Prostate gland (tissue), 2 donors: Measurements from ENCODE around the gene PI4KB. TPM values are rescaled to one million over a fixed set of nuclear protein-coding genes. Genes with fewer than 3 reads are reported as not detected.

ENCODE experiments used
- DNase-seq: peaks from one replicate; pipeline ENCODE4 v3.0.0-alpha.2; 2019; ENCODE audit warnings: low spot score
- H3K27ac ChIP-seq, 2 donors: fragments of 200-600 bp; sonication (generic); 2 replicates each; pipeline ENCODE4 v1.5.1; 2017 to 2019
- H3K27me3 ChIP-seq: fragments of 200-600 bp; sonication (generic); replicated peaks from 2 replicates; pipeline ENCODE4 v1.5.1; 2019; ENCODE audit not compliant: insufficient read depth
- H3K36me3 ChIP-seq, 2 donors: fragments of 200-600 bp; sonication (generic); 1 replicate in 1 of 2; 2 replicates in 1 of 2; pipeline versions ENCODE4 v1.5.1 to v1.8.1; 2017 to 2019
- H3K4me1 ChIP-seq: fragments of 200-600 bp; sonication (generic); replicated peaks from 2 replicates; pipeline ENCODE4 v1.5.1; 2019
- H3K4me3 ChIP-seq, 2 donors: fragments of 200-600 bp; sonication (generic); 2 replicates each; pipeline ENCODE4 v1.5.1; 2017 to 2019
- H3K9me3 ChIP-seq: fragments of 200-600 bp; sonication (generic); 2 replicates; pipeline ENCODE4 v1.5.1; 2017
- POLR2A ChIP-seq: fragments of 450-650 bp; IDR thresholded peaks from one replicate; pipeline ENCODE4 v1.6.1; 2016; ENCODE audit warnings: antibody characterized with exemption, mild to moderate bottlenecking
- POLR2AphosphoS5 ChIP-seq: sonication (generic); formaldehyde crosslinking; IDR thresholded peaks from one replicate; pipeline ENCODE4 v1.6.1; 2017; ENCODE audit warnings: antibody characterized with exemption
- WGBS: methylation state at CpG from one replicate; pipeline ENCODE4 v1.1.5; 2018; 5-methylcytosine and 5-hydroxymethylcytosine counted together
- intact Hi-C: fragments of 100-400 bp; cut with DNase I; formaldehyde crosslinking; loops from one replicate; pipeline ENCODE4 v1.14.2; 2022
- small RNA-seq, 2 donors: library from RNA; depleted of rRNA; stranded (forward); fragments of <200 nt; gene quantifications; one replicate each; pipeline ENCODE3, GENCODE V24; 2016
- total RNA-seq, 2 donors: library from RNA; depleted of rRNA; stranded (reverse); fragments of >200 nt; gene quantifications; one replicate each; pipeline ENCODE4 v1.1.0, GENCODE V29; 2016
- TF ChIP-seq, protein P1 (sequence below), 4 experiments: fragments of 200-600 bp in 2 of 4; fragments of 450-650 bp in 2 of 4; sonication (generic) in 2 of 4; IDR thresholded peaks; 1 replicate in 3 of 4; 2 replicates in 1 of 4; pipeline ENCODE4 v1.5.1; 2016 to 2019; ENCODE audit warnings: antibody characterized with exemption in 4 of 4, mild to moderate bottlenecking in 2 of 4, moderate library complexity in 2 of 4

PI4KB gene
- total RNA-seq, 2 donors from 2014 or later: 60.7 to 91.9 TPM

DNA sequence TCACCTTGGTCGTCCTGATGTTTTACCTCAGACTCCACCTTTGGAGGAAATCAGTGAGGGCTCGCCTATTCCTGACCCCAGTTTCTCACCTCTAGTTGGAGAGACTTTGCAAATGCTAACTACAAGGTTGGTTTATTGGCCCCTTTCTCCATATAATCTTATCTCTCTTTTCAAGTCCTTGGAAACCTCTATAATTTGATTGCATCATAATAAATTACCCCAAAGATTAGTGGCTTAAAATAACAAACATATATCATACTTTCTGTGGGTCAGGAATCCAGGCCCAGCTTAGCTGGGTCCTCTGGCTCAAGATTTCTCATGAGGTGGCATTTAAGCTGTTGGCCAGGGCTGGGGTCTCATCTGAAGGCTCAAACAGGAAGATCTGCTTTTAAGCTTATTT is 84.8 kb downstream of the PI4KB start:
- TF ChIP-seq POLR2AphosphoS5 (no peak), POLR2A (no peak)
- TF ChIP-seq, protein P1, sequence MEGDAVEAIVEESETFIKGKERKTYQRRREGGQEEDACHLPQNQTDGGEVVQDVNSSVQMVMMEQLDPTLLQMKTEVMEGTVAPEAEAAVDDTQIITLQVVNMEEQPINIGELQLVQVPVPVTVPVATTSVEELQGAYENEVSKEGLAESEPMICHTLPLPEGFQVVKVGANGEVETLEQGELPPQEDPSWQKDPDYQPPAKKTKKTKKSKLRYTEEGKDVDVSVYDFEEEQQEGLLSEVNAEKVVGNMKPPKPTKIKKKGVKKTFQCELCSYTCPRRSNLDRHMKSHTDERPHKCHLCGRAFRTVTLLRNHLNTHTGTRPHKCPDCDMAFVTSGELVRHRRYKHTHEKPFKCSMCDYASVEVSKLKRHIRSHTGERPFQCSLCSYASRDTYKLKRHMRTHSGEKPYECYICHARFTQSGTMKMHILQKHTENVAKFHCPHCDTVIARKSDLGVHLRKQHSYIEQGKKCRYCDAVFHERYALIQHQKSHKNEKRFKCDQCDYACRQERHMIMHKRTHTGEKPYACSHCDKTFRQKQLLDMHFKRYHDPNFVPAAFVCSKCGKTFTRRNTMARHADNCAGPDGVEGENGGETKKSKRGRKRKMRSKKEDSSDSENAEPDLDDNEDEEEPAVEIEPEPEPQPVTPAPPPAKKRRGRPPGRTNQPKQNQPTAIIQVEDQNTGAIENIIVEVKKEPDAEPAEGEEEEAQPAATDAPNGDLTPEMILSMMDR (IDR thresholded peaks at IDR 0.05): no peak
- Histone ChIP-seq H3K4me3 (no peak overlapping the region), H3K27me3 (no peaks in the 10 kb centered on the region), H3K9me3 (no peaks in the 10 kb centered on the region), H3K4me1 (no peaks in the 10 kb centered on the region), H3K36me3 (peaks cover 12 to 25% of the 10 kb centered on the region in 2 donors), H3K27ac (no peak overlapping the region)
- no peak for DNase-seq
- WGBS: 91% methylated on average over 2 of the region's 2 CpGs
- intact Hi-C loops: no loop called here

Small RNA genes within 50 kb of the gene (small RNA-seq; reads per million reads assigned to genes)
- gene RN7SL444P: 0 reads per million in 2 donors

Other genes starting within 250 kb of the PI4KB start
- 100 to 1,000 TPM in 1 of 2 donors, 1 to 10 TPM in 1; 4.1 to 173 TPM for gene SEMA6C, start 180.8 kb downstream of the PI4KB start, total RNA-seq
- gene TNFAIP8L2, start 170.8 kb downstream of the PI4KB start, total RNA-seq: 1 to 10 TPM; 1.5 to 2.1 TPM
- gene LYSMD1, start 161.5 kb downstream of the PI4KB start, total RNA-seq: 10 to 100 TPM in 1 of 2 donors, 1 to 10 TPM in 1; 7.3 to 19.3 TPM
- gene SCNM1, start 161.3 kb downstream of the PI4KB start, total RNA-seq: 10 to 100 TPM; 25.1 to 39.5 TPM
- gene TMOD4, start 151.4 kb downstream of the PI4KB start, total RNA-seq: 1 to 10 TPM in 1 of 2 donors, not detected in 1; 1.7 TPM
- gene VPS72, start 137.2 kb downstream of the PI4KB start, total RNA-seq: 10 to 100 TPM; 49.4 to 52.7 TPM
- gene PIP5K1A, start 128.9 kb downstream of the PI4KB start, total RNA-seq: 10 to 100 TPM; 40.2 to 96.7 TPM
- gene PSMD4, start 72.7 kb downstream of the PI4KB start, total RNA-seq: 100 to 1,000 TPM in 1 of 2 donors, 10 to 100 TPM in 1; 96.1 to 116 TPM
- 10 to 100 TPM; 30.1 to 46.4 TPM for gene ZNF687, start 45.1 kb downstream of the PI4KB start, total RNA-seq
- gene RFX5, start 19.8 kb upstream of the PI4KB start, total RNA-seq: 10 to 100 TPM; 25.5 to 27.2 TPM
- gene SELENBP1, start 45.3 kb upstream of the PI4KB start, total RNA-seq: 100 to 1,000 TPM; 104 to 108 TPM
- gene PSMB4, start 72.2 kb upstream of the PI4KB start, total RNA-seq: 100 to 1,000 TPM; 229 to 275 TPM
- gene POGZ, start 132.1 kb upstream of the PI4KB start, total RNA-seq: 100 to 1,000 TPM in 1 of 2 donors, 10 to 100 TPM in 1; 34.5 to 126 TPM
- gene CGN, start 184.0 kb upstream of the PI4KB start, total RNA-seq: 10 to 100 TPM; 23.2 to 37.5 TPM
- gene TUFT1, start 212.9 kb upstream of the PI4KB start, total RNA-seq: 10 to 100 TPM; 15.2 to 29.0 TPM